ENCODE data around the gene TTC3. TPM values are rescaled to one million over a fixed set of nuclear protein-coding genes. Genes with fewer than 3 reads are reported as not detected.

Gene TTC3
- total and polyA plus RNA-seq, 2 of the 13 experiments (the other 11 are each of a cell fraction or from before 2014, with no cell fraction given), result 55.7 to 108 TPM

DNA sequence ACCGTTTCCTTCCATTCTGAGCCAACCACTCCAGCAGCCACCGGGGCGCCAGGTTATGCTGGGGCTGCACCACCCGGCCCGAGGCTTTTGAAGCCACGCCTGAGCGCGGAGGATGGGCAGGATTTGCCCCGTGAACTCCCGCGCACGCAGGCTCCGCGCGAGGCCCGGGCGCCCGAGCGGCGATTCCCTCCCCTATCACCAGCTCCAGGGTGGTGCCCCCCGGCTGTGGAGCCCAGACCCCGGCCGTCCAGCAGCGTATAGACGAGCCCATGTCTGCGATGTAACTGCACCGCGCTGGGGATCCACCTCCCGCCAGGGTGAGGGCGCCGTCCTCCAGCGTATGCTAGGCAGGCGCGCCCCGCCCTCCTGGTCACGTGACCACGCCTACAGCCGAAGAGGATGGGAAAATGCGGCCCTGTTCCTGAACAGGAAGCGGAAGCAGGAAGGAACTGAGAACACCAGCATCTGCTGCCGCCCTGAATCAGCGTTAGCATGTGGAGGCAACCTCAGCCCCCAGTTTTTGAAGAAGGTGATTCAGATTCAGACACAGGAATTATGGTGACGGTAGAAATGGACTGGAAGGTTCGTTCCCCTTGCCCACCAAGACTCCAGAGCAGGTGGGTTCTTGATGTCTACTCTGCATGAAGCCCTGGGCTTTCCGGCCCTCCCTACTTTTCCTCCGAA lies 148.1 kb downstream of the TTC3 start (continued):
- peak; percentile 91 for TF ChIP-seq ZSCAN29 (CRISPR knock-in tag; conservative IDR thresholded peaks at IDR 0.05)
- no peak for TF ChIP-seq ATAD3A (CRISPR knock-in tag; IDR thresholded peaks at IDR 0.05)
- TF ChIP-seq PHF5A (CRISPR knock-in tag; IDR thresholded peaks at IDR 0.05; ENCODE audit: low read depth, unreplicated experiment), result peak; percentile 47
- TF ChIP-seq NFKBIZ (CRISPR knock-in tag; IDR thresholded peaks at IDR 0.05), result no peak
- peak in 1 of 2 experiments; percentile 81; a peak in 2 of 4 replicates for TF ChIP-seq KLF16 (CRISPR knock-in tag; IDR thresholded peaks at IDR 0.05)
- no peak for TF ChIP-seq ATRX (CRISPR knock-in tag; IDR thresholded peaks at IDR 0.05; ENCODE audit: borderline replicate concordance)
- TF ChIP-seq FOXK1 (CRISPR knock-in tag; IDR thresholded peaks at IDR 0.05; ENCODE audit: borderline replicate concordance, low read depth), result peak; percentile 52; the same call in 1 of the 2 replicates
- 0 out of 2 replicates have a peak, but pooled peaks have one; percentile 19 for TF ChIP-seq SATB2 (CRISPR knock-in tag; IDR thresholded peaks at IDR 0.05)
- TF ChIP-seq ZNF34 (CRISPR knock-in tag; IDR thresholded peaks at IDR 0.05; ENCODE audit: borderline replicate concordance), result 0 out of 2 replicates have a peak, but pooled peaks have one; percentile 34
- no peak; the same call in 1 of the 2 replicates for TF ChIP-seq MIXL1 (CRISPR knock-in tag; IDR thresholded peaks at IDR 0.05)
- TF ChIP-seq ZNF589 (CRISPR knock-in tag; conservative IDR thresholded peaks at IDR 0.05), result no peak; the same call in 1 of the 2 replicates
- TF ChIP-seq ZNF652 (CRISPR knock-in tag; IDR thresholded peaks at IDR 0.05; ENCODE audit: borderline replicate concordance, low read depth), result no peak
- TF ChIP-seq ZNF619 (CRISPR knock-in tag; IDR thresholded peaks at IDR 0.05), result no peak
- no peak for TF ChIP-seq ZNF615 (CRISPR knock-in tag; IDR thresholded peaks at IDR 0.05; ENCODE audit: borderline replicate concordance)
- TF ChIP-seq, protein P1, sequence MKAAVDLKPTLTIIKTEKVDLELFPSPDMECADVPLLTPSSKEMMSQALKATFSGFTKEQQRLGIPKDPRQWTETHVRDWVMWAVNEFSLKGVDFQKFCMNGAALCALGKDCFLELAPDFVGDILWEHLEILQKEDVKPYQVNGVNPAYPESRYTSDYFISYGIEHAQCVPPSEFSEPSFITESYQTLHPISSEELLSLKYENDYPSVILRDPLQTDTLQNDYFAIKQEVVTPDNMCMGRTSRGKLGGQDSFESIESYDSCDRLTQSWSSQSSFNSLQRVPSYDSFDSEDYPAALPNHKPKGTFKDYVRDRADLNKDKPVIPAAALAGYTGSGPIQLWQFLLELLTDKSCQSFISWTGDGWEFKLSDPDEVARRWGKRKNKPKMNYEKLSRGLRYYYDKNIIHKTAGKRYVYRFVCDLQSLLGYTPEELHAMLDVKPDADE (CRISPR knock-in tag; IDR thresholded peaks at IDR 0.05), result 0 out of 2 replicates have a peak, but pooled peaks have one; percentile 46
- no peak for TF ChIP-seq SMAD1 (CRISPR knock-in tag; IDR thresholded peaks at IDR 0.05; ENCODE audit: borderline replicate concordance, low read depth)
- peak in 1 of 2 experiments; percentile 52; a peak in 1 of 4 replicates for TF ChIP-seq ATF4 (CRISPR knock-in tag; IDR thresholded peaks at IDR 0.05)
- TF ChIP-seq ZNF335 (CRISPR knock-in tag; IDR thresholded peaks at IDR 0.05), result 0 out of 2 replicates have a peak, but pooled peaks have one; percentile 44
- TF ChIP-seq, protein P2, sequence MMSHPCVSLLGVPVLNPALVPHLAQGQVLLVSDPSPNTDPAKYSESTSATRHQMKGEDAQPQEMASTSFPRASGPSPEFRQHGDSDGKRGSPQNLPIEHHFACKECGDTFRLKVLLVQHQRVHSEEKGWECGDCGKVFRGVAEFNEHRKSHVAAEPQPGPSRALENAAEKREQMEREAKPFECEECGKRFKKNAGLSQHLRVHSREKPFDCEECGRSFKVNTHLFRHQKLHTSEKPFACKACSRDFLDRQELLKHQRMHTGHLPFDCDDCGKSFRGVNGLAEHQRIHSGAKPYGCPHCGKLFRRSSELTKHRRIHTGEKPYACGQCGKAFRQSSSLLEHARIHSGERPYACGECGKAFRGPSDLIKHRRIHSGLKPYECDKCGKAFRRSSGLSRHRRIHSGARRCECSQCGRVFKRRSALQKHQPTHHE (CRISPR knock-in tag; IDR thresholded peaks at IDR 0.05; ENCODE audit: borderline replicate concordance), result 0 out of 2 replicates have a peak, but pooled peaks have one; percentile 80
- TF ChIP-seq TEF (CRISPR knock-in tag; IDR thresholded peaks at IDR 0.05), result no peak
- TF ChIP-seq ZNF3 (CRISPR knock-in tag; IDR thresholded peaks at IDR 0.05), result no peak
- TF ChIP-seq ZNF20 (CRISPR knock-in tag; IDR thresholded peaks at IDR 0.05), result peak; percentile 90
- peak; percentile 78; the same call in 1 of the 2 replicates for TF ChIP-seq THAP7 (CRISPR knock-in tag; IDR thresholded peaks at IDR 0.05)
- TF ChIP-seq ZNF562 (CRISPR knock-in tag; IDR thresholded peaks at IDR 0.05; ENCODE audit: borderline replicate concordance), result no peak
- TF ChIP-seq NCOA5 (CRISPR knock-in tag; IDR thresholded peaks at IDR 0.05), result 0 out of 2 replicates have a peak, but pooled peaks have one; percentile 61
- TF ChIP-seq TBL1XR1 (IDR thresholded peaks at IDR 0.05; ENCODE audit: borderline replicate concordance, low read length, partially characterized antibody), result peak; percentile 42

All from HepG2 (cell line).